HepG2 (cell line): ENCODE data around the gene SLC31A2. TPM values are rescaled to one million over a fixed set of nuclear protein-coding genes. Genes with fewer than 3 reads are reported as not detected.

Experiments used
- ATAC-seq: fragments of 200-7000 bp; cut with Tn5 transposase; 3 replicates; pipeline ENCODE4 v1.9.1; 2020; ENCODE audit warnings: mild to moderate bottlenecking, moderate library complexity
- BruUV-seq: library from RNA; stranded (reverse); fragments of 400-500 nt; replicated peaks from 2 replicates; lab custom pipeline; 2021; lab: Mats Ljungman, UMichigan
- CTCF ChIA-PET: fragments of 300-600 bp; formaldehyde crosslinking; extraction: SDS; loops from one replicate; lab custom pipeline; 2021; ENCODE audit warnings: low total read pairs, inconsistent platforms, low intra/inter-chr PET ratio; lab: Yijun Ruan, JAX
- POLR2A ChIA-PET: fragments of 350-600 bp; sonication (Branson Sonifier 250); formaldehyde crosslinking; loops from one replicate; lab custom pipeline; 2020; ENCODE audit warnings: antibody characterized with exemption, inconsistent platforms; lab: Yijun Ruan, JAX
- DNase-seq: peaks from one replicate; pipeline ENCODE4 v3.0.0-alpha.2; 2015; ENCODE audit warnings: low spot score
- FAIRE-seq: peaks from 3 replicates; lab custom pipeline; 2011; peaks lifted over from hg19 to GRCh38; lab: Jason Lieb, UNC
- H2AFZ ChIP-seq: one replicate; pipeline ENCODE4 v1.6.1; 2011; ENCODE audit warnings: low read length, inconsistent platforms
- H3K27ac ChIP-seq: fragments of 300-600 bp; 3 replicates; pipeline ENCODE4 v1.8.0; 2011; ENCODE audit warnings: mixed run types, mild to moderate bottlenecking, mixed read lengths, low read length, inconsistent platforms; ENCODE audit not compliant: insufficient read depth; ENCODE audit errors: extremely low read length
- H3K27me3 ChIP-seq, 2 experiments: fragments of 200-600 bp in 1 of 2; 2 replicates in 1 of 2; 3 replicates in 1 of 2; pipeline versions ENCODE4 v1.6.0 to v1.8.0; 2011; ENCODE audit warnings: low read length in 2 of 2, mild to moderate bottlenecking in 2 of 2, moderate library complexity in 2 of 2, inconsistent platforms in 1 of 2; ENCODE audit not compliant: insufficient read depth in 2 of 2, control insufficient read depth in 1 of 2
- H3K36me3 ChIP-seq, 2 experiments: fragments of 200-600 bp in 1 of 2; replicated peaks in 1 of 2; 2 replicates in 1 of 2; 3 replicates in 1 of 2; pipeline versions ENCODE4 v1.5.1 to v1.8.0; 2011; ENCODE audit warnings: low read length in 2 of 2, inconsistent platforms in 1 of 2; ENCODE audit not compliant: insufficient read depth in 2 of 2, control insufficient read depth in 1 of 2
- H3K4me1 ChIP-seq: 2 replicates; pipeline ENCODE4 v1.5.1; 2012; ENCODE audit warnings: low read length, inconsistent platforms; ENCODE audit not compliant: insufficient read depth
- H3K4me2 ChIP-seq: 2 replicates; pipeline ENCODE4 v1.6.0; 2011; ENCODE audit warnings: low read depth, low read length, inconsistent platforms
- H3K4me3 ChIP-seq, 3 experiments: fragments of 200-600 bp in 1 of 3; sonication (generic), shearing (Covaris generic) in 1 of 3; replicated peaks in 1 of 3; 2 replicates each; pipeline ENCODE4 v1.5.1; 2011 to 2016; ENCODE audit warnings: low read length in 3 of 3, inconsistent platforms in 2 of 3, low read depth in 2 of 3, mild to moderate bottlenecking in 2 of 3, control low read depth in 1 of 3, mixed read lengths in 1 of 3; ENCODE audit not compliant: insufficient read depth in 1 of 3
- H3K79me2 ChIP-seq: one replicate; pipeline ENCODE4 v1.6.1; 2011; ENCODE audit warnings: low read length, inconsistent platforms; ENCODE audit not compliant: insufficient read depth
- H3K9ac ChIP-seq: 2 replicates; pipeline ENCODE4 v1.6.0; 2011; ENCODE audit warnings: mild to moderate bottlenecking, low read depth, low read length, inconsistent platforms; ENCODE audit not compliant: insufficient read depth
- H3K9me3 ChIP-seq: 2 replicates; pipeline ENCODE4 v1.5.1; 2012; ENCODE audit warnings: mild to moderate bottlenecking, low read length
- H4K20me1 ChIP-seq: 2 replicates; pipeline ENCODE4 v1.6.0; 2011; ENCODE audit warnings: inconsistent platforms, mild to moderate bottlenecking, low read length, moderate library complexity; ENCODE audit not compliant: insufficient read depth
- ATF7-NPFF ChIP-seq: sonication (generic); formaldehyde crosslinking; IDR thresholded peaks from 2 replicates; pipeline ENCODE4 v1.8.1; 2023; ENCODE audit warnings: mild to moderate bottlenecking, low read depth, missing genetic modification reagents, moderate library complexity
- ATRX ChIP-seq: sonication (generic); formaldehyde crosslinking; IDR thresholded peaks from 2 replicates; pipeline ENCODE4 v1.4.0; 2020; ENCODE audit warnings: missing genetic modification reagents, borderline replicate concordance
- CCDC6 ChIP-seq: sonication (generic); formaldehyde crosslinking; IDR thresholded peaks from 2 replicates; pipeline ENCODE4 v1.8.1; 2022; ENCODE audit warnings: mild to moderate bottlenecking, missing genetic modification reagents, moderate library complexity
- NFYC ChIP-seq: IDR thresholded peaks from 2 replicates; pipeline ENCODE4 v1.6.1; 2016; ENCODE audit warnings: missing genetic modification reagents, missing compliant biosample characterization
- PHB2 ChIP-seq: fragments of 450-650 bp; IDR thresholded peaks from 2 replicates; pipeline ENCODE4 v1.6.1; 2018; ENCODE audit not compliant: partially characterized antibody
- PITX1 ChIP-seq: sonication (generic); formaldehyde crosslinking; IDR thresholded peaks from 2 replicates; pipeline ENCODE4 v1.5.1; 2020; ENCODE audit warnings: mild to moderate bottlenecking, missing genetic modification reagents
- RBFOX2 ChIP-seq: fragments of 200-400 bp; formaldehyde crosslinking; IDR thresholded peaks from 2 replicates; pipeline ENCODE4 v1.6.1; 2017; ENCODE audit warnings: low read depth, mild to moderate bottlenecking, low read length
- SOX13 ChIP-seq, 3 experiments: fragments of 450-650 bp in 1 of 3; sonication (generic) in 1 of 3; formaldehyde crosslinking in 1 of 3; IDR thresholded peaks in 2 of 3; conservative IDR thresholded peaks in 1 of 3; 2 replicates each; pipeline versions ENCODE4 v1.5.0 to v1.6.1; 2016 to 2020; ENCODE audit warnings: antibody characterized with exemption in 1 of 3, mild to moderate bottlenecking in 1 of 3, missing compliant biosample characterization in 1 of 3, missing genetic modification reagents in 1 of 3, moderate library complexity in 1 of 3
- TARDBP ChIP-seq: sonication (generic); formaldehyde crosslinking; IDR thresholded peaks from 2 replicates; pipeline ENCODE4 v1.8.0; 2022; ENCODE audit warnings: mild to moderate bottlenecking, missing genetic modification reagents
- ZNF20 ChIP-seq: sonication (generic); formaldehyde crosslinking; IDR thresholded peaks from 2 replicates; pipeline ENCODE4 v1.4.0; 2020; ENCODE audit warnings: mild to moderate bottlenecking, moderate library complexity, missing genetic modification reagents
- ZNF431 ChIP-seq: sonication (generic); formaldehyde crosslinking; IDR thresholded peaks from 2 replicates; pipeline ENCODE4 v1.9.0; 2022; ENCODE audit warnings: missing genetic modification reagents, low read depth, mild to moderate bottlenecking, borderline replicate concordance
- ZNF432 ChIP-seq: sonication (generic); formaldehyde crosslinking; IDR thresholded peaks from 2 replicates; pipeline ENCODE4 v1.5.0; 2020; ENCODE audit warnings: missing genetic modification reagents, mild to moderate bottlenecking, borderline replicate concordance
- ZNF776 ChIP-seq: sonication (generic); formaldehyde crosslinking; IDR thresholded peaks from 2 replicates; pipeline ENCODE4 v1.4.0; 2020; ENCODE audit warnings: mild to moderate bottlenecking, missing genetic modification reagents
- ZNF879 ChIP-seq: sonication (generic); formaldehyde crosslinking; IDR thresholded peaks from 2 replicates; pipeline ENCODE4 v1.8.1; 2023; ENCODE audit warnings: missing genetic modification reagents
- WGBS: methylation state at CpG from one replicate; pipeline ENCODE4 v1.1.6; 2017; ENCODE audit warnings: low lambda C conversion rate; 5-methylcytosine and 5-hydroxymethylcytosine counted together
- in situ Hi-C: cut with HindIII; loops from 2 replicates; pipeline ENCODE4 v1.10.0; 2017; ENCODE audit warnings: low pct_unique_long_range_greater_than_20kb; ENCODE audit not compliant: extremely low pct_ligation_motif_present
- intact Hi-C: fragments of 100-400 bp; cut with micrococcal nuclease; formaldehyde crosslinking; loops from one replicate; pipeline ENCODE4 v1.10.0; 2022; ENCODE audit not compliant: unreplicated experiment
- polyA plus RNA-seq, 8 experiments: library from polyadenylated mRNA; depleted of rRNA in 3 of 8; stranded (reverse) in 7 of 8; unstranded in 1 of 8; fragments of >200 nt; fragmentation: Illumina TruSeq in 4 of 8; extraction: Trizol in 4 of 8; gene quantifications; 2 replicates each; pipeline versions ENCODE4 v1.2.1 to v1.2.3, GENCODE V29; 2011 to 2016; ENCODE audit warnings: low read depth in 4 of 8, missing spikeins in 1 of 8, mixed read lengths in 1 of 8; ENCODE audit not compliant: insufficient read depth in 1 of 8
- total RNA-seq, 5 experiments: library from RNA; depleted of rRNA; stranded (reverse); fragments of >200 nt; fragmentation: Illumina TruSeq; extraction: Trizol; gene quantifications; 2 replicates each; pipeline ENCODE4 v1.2.3, GENCODE V29; 2016; ENCODE audit warnings: low read depth in 1 of 5
- TF ChIP-seq, protein P1 (sequence below): sonication (generic); formaldehyde crosslinking; IDR thresholded peaks from 2 replicates; pipeline ENCODE4 v1.4.0; 2020; ENCODE audit warnings: low read depth, missing genetic modification reagents
- TF ChIP-seq, protein P2 (sequence below): sonication (generic); formaldehyde crosslinking; IDR thresholded peaks from 2 replicates; pipeline ENCODE4 v1.5.1; 2020; ENCODE audit warnings: mild to moderate bottlenecking, missing genetic modification reagents, moderate library complexity

SLC31A2 gene
- total and polyA plus RNA-seq, 2 of the 13 experiments (the other 11 are each of a cell fraction or from before 2014, with no cell fraction given), result 9.3 to 10.2 TPM

DNA sequence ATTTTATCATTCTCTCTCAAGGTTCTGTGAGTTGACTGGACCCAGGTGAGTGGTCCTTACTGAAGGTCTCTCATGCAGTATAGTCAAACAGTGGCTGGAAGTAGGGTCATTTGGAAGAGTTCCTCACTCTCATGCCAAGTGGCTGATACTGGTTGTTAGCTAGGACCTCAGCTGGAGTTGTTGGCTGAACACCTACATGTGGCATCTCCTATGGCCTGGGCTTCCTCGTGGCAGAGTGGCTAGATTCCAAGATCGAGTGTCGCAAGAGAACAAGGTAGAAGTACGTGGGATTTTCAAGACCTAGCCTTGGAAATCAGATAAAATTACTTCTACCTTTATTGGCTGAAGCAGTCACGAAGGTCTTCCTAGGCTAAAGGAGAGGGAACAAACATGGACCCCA is 7.6 kb downstream of the SLC31A2 start:
- H3K9ac ChIP-seq, result no peak overlapping the region
- no peak overlapping the region for H3K27ac ChIP-seq
- WGBS, result 93% methylated on average over 5 of the region's 5 CpGs
- H3K9me3 ChIP-seq, result no peaks in the 10 kb centered on the region
- no peaks in the 10 kb centered on the region for H3K27me3 ChIP-seq
- no peaks in the 10 kb centered on the region for H4K20me1 ChIP-seq
- FAIRE-seq (no peak), ATAC-seq (no peak)
- ChIA-PET CTCF (no interaction called here), POLR2A (no interaction called here)
- H3K4me2 ChIP-seq, result no peak overlapping the region
- H3K4me3 ChIP-seq, result no peak overlapping the region
- BruUV-seq, result no TSS peak
- in situ Hi-C loops (no loop called here), intact Hi-C loops (no loop called here)
- H3K36me3 ChIP-seq, result peaks cover 9 to 30% of the 10 kb centered on the region in 2 experiments
- H3K79me2 ChIP-seq, result no peaks in the 10 kb centered on the region
- TF ChIP-seq, protein P1, sequence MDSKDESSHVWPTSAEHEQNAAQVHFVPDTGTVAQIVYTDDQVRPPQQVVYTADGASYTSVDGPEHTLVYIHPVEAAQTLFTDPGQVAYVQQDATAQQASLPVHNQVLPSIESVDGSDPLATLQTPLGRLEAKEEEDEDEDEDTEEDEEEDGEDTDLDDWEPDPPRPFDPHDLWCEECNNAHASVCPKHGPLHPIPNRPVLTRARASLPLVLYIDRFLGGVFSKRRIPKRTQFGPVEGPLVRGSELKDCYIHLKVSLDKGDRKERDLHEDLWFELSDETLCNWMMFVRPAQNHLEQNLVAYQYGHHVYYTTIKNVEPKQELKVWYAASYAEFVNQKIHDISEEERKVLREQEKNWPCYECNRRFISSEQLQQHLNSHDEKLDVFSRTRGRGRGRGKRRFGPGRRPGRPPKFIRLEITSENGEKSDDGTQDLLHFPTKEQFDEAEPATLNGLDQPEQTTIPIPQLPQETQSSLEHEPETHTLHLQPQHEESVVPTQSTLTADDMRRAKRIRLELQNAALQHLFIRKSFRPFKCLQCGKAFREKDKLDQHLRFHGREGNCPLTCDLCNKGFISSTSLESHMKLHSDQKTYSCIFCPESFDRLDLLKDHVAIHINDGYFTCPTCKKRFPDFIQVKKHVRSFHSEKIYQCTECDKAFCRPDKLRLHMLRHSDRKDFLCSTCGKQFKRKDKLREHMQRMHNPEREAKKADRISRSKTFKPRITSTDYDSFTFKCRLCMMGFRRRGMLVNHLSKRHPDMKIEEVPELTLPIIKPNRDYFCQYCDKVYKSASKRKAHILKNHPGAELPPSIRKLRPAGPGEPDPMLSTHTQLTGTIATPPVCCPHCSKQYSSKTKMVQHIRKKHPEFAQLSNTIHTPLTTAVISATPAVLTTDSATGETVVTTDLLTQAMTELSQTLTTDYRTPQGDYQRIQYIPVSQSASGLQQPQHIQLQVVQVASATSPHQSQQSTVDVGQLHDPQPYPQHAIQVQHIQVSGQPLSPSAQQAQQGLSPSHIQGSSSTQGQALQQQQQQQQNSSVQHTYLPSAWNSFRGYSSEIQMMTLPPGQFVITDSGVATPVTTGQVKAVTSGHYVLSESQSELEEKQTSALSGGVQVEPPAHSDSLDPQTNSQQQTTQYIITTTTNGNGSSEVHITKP (CRISPR knock-in tag), result no peak
- no peak for TF ChIP-seq ZNF20
- no peak for TF ChIP-seq ATF7-NPFF (CRISPR knock-in tag)
- no peak for TF ChIP-seq TARDBP (CRISPR knock-in tag)
- TF ChIP-seq CCDC6 (CRISPR knock-in tag), result no peak
- TF ChIP-seq ZNF432, result no peak
- TF ChIP-seq ZNF879, result no peak
- no peak for TF ChIP-seq NFYC (CRISPR knock-in tag)
- no peak for TF ChIP-seq PITX1 (CRISPR knock-in tag)
- TF ChIP-seq PHB2, result no peak
- TF ChIP-seq, protein P2, sequence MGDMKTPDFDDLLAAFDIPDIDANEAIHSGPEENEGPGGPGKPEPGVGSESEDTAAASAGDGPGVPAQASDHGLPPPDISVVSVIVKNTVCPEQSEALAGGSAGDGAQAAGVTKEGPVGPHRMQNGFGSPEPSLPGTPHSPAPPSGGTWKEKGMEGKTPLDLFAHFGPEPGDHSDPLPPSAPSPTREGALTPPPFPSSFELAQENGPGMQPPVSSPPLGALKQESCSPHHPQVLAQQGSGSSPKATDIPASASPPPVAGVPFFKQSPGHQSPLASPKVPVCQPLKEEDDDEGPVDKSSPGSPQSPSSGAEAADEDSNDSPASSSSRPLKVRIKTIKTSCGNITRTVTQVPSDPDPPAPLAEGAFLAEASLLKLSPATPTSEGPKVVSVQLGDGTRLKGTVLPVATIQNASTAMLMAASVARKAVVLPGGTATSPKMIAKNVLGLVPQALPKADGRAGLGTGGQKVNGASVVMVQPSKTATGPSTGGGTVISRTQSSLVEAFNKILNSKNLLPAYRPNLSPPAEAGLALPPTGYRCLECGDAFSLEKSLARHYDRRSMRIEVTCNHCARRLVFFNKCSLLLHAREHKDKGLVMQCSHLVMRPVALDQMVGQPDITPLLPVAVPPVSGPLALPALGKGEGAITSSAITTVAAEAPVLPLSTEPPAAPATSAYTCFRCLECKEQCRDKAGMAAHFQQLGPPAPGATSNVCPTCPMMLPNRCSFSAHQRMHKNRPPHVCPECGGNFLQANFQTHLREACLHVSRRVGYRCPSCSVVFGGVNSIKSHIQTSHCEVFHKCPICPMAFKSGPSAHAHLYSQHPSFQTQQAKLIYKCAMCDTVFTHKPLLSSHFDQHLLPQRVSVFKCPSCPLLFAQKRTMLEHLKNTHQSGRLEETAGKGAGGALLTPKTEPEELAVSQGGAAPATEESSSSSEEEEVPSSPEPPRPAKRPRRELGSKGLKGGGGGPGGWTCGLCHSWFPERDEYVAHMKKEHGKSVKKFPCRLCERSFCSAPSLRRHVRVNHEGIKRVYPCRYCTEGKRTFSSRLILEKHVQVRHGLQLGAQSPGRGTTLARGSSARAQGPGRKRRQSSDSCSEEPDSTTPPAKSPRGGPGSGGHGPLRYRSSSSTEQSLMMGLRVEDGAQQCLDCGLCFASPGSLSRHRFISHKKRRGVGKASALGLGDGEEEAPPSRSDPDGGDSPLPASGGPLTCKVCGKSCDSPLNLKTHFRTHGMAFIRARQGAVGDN (CRISPR knock-in tag), result no peak
- TF ChIP-seq SOX13 (IDR thresholded peaks at IDR 0.05), result no peak
- no peak for TF ChIP-seq SOX13 (CRISPR knock-in tag; conservative IDR thresholded peaks at IDR 0.05 in 1 of 2, IDR thresholded peaks at IDR 0.05 in 1 of 2)
- no peak for TF ChIP-seq RBFOX2
- no peak for TF ChIP-seq ZNF776 (CRISPR knock-in tag)
- TF ChIP-seq ATRX, result no peak
- TF ChIP-seq ZNF431 (CRISPR knock-in tag), result no peak
- TF ChIP-seq, all 625 proteins: peak for 0
- no peak for DNase-seq
- Histone ChIP-seq H3K4me1 (peaks cover 18% of the 10 kb centered on the region), H2AFZ (no peak overlapping the region)
